GM21381 (cell line): ENCODE measurements around the gene COX15.
"Not testable (repeated sequence)": the region's sequence is repeated elsewhere in the genome, so short reads cannot be mapped to it uniquely, and the experiment has no call there.

Experiments
- ATAC-seq: cut with Tn5 transposase; IDR thresholded peaks from one replicate; pipeline ENCODE4 v1.9.1; 2021; ENCODE audit warnings: mild to moderate bottlenecking, moderate library complexity; ENCODE audit not compliant: unreplicated experiment

The COX15 gene

GRCh38 chr10:99742254-99742653 is 10.3 kb upstream of the COX15 start:
- ATAC-seq, result no peak

GRCh38 chr10:99740933-99741559 is 9.1 kb upstream of the COX15 start:
- ATAC-seq, result no peak

GRCh38 chr10:99740260-99740659 is 8.3 kb upstream of the COX15 start:
- no peak for ATAC-seq

DNA sequence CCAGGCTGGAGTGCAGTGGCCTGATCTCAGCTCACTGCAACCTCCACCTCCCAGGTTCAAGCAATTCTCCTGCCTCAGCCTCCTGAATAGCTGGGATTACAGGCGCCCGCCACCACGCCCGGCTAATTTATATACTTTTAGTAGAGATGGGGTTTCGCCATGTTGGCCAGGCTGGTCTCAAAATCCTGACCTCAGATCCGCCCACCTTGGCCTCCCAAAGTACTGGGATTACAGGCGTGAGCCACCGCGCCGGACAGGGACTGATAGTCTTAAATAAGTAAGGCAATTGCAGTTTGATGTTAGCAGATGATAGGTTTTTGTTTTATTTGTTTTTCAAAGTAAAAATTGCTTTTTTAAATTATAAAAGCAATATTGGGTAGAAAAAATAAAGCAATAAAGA is 2.2 kb upstream of the COX15 start:
- ATAC-seq, result not testable (repeated sequence)

GRCh38 chr10:99733366-99733765 is 1.4 kb upstream of the COX15 start:
- no peak for ATAC-seq

DNA sequence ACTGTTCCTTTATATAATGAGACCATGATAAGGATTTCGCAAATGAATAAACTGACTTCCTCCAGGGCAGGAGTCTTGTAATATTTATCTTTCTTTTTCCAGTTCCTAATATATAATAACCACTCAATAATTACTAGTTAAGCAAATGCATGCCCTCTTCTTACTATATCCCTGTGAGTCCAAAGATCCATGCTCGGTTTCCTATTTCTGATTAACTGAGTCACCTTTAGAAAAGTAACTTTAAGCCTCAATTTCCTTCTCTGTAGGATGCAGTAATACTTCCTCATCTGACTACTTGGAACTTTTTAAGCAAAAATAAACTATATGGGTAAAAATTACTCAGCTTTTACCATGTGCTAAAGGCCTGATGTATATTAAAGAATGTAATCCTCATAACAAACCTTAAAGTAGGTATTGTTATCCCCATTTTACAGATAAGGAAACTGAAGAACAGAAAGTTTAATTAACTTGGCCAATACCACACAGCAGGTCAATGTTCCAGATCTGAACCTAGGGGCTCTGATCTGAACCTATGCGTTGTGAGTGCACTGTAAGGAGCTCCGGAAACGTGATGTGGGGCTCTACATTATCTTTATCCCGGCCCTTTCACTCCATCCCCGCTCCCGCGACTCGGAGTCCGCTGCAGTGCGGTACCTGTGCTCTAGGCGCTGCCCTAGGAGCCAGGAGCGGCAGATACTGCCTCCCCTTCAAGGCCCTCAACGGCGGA is 458 bp downstream of the COX15 start:
- no peak for ATAC-seq

DNA sequence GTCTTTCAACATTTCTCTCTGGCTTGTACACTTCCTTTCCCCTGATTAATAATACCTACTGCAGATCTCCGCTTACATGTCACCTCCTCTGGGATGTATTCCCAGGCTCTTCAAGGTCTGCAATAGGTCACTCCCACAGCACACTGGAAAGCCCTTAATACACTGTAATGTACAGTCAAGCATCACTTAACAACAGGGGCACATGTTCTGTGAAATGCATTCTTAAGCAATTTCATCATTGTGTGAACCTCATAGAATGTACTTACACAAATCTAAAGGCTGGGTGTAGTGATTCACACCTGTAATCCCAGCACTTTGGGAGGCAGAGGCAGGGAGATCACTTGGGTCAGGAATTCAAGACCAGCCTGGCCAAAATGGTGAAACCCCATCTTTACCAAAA is 1.9 kb downstream of the COX15 start:
- ATAC-seq, result no peak

DNA sequence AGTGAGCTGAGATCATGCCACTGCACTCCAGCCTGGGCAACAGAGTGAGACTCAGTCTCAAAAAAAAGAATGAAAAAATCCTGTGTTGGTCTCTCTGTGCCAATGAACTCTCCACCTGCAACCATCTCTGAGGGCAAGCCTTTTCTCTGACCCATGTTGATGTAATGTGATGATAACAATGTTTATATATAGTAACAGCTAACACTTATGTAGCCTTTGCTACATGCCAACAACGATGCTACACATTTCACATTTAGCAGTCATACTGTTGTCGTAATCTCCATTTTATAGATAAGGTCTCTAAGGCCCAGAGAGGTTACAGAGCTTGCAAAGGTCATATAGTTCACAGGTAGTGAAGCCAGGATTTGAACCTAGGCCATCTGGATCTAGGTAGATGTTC is 11.5 kb downstream of the COX15 start:
- ATAC-seq, result no peak

DNA sequence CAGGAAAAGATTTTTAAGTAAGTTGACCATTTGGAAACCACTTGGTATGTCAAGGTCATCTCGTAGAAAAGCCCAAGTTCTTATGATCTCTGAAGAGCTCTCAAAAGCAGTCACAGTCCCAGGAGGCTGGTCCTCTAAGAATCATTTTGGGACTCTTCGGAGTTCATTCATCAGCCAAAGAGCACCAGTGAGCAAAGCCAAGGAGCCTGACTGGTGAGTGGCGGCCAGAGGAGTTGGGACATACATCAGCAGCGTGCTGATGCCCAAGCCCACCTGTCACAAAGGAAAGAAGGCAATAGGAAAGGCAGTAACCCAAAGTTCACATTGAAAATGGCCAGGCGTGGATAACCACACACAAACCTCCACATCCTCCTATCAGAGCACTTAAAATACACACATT is 17.5 kb downstream of the COX15 start:
- ATAC-seq, result no peak

DNA sequence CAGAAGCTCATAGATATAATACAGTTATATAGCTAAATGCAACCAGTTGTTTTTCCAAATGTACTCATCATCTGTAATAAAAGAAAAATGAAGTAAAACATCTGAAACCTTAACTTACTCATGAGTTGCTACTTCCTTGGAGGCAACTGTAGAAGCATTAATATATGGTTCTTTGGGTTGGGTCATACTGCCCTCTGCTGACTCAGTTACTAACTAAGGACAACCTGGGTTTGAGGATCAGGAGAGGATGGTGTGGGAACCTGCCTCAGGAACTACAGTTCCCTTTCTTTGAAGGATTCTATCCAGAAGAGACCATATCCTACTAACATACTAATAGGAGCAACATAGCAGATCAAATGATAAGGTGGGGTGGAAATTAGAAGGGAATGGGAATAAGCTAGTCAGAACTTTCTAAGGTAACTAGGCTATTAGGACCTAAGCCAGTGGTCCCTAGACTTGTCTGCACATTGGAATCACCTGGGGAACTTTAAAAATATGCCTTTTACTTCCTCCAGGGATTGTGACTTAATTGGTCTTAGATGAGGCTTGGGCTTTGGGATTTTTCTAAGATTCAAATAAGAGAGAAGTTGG is 20.7 kb downstream of the COX15 start:
- ATAC-seq, result peak; percentile 60

DNA sequence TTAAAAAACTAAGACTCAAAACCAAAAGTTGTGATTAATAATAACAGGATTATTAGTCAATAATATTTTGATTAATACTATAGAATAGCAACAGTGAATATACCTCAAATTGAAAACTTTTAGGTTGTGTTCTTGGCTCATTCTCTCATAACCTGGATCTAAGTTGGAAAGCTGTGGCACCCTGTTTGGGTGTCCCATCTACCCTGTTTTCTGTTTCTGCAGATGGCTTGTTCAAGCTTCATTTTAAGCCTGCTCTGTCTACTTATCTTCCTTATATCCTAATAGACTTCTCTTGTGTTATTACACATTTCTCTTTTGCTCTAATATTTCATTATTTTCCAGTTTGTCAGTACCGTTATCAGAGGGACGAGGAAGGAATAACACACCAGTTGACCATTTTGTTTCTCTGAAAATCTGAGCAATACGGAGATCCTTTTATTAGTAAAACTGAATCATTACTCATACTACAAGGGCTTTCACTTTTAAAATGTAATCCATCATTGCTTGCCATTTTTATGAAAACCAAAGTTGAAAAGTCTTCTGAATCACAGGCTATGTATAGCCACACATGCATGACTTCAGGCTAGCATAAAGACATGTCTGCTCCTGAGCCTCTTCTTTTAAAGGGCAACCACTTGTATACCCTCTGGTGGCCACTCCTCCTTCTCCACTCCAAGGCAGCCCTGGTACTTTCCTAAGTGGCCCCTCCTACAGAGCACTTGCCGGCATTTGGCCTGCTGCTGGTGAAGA is 22.3 kb downstream of the COX15 start:
- peak; percentile 64 for ATAC-seq

DNA sequence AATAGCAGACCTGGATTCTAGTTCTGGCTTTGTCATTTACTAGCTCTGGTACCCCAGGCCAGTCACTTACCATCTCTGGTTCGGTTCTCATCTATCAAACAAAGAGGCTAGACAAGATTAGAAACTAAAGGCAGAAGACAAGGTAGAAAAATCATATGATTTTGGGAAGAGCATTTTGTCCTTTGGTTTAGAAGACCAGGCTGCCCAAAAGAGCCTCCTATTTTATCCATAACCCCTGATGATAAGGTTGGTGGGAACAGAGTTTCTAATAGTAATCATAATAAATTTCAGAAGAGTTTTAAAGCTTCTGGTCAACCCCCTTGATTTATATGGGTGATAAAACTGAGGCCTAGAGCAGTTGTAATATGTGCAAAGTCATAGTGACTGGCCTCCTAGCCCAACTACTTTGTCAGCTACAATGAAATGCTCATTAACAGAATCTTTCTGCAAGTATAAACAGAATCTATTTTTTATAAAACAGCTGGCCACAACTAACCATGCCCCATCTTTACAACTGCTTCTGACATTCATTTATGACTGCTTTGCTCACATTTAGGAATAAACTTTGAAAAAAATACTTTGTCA is 23.4 kb downstream of the COX15 start:
- ATAC-seq, result no peak

GRCh38 chr10:99700649-99701048 is 31.3 kb downstream of the COX15 start:
- ATAC-seq, result no peak

DNA sequence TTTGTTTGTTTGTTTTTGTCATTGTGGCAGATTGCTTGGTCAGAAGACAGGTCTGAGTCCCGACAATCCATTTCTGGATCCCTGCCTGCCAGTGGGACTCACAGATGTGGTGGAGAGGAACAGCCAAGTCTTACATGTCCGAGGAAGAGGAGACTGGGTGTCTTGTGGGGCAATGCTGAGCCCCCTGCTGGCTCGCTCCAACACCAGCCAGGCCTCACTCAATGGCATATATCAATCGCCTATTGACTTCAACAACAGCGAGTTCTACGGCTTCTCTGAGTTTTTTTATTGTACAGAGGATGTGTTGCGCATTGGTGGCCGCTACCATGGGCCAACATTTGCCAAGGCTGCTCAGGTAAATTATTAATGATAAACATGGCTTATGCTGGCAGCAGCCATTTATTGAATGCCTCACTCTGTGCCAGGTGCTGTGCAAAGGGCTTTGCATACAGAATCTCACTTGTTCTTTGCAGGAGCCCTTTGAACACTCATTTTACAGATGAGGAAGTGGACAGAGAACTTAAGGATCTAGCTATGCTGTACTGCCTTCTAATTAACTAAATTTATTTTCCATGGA is 33.3 kb downstream of the COX15 start:
- no peak for ATAC-seq

DNA sequence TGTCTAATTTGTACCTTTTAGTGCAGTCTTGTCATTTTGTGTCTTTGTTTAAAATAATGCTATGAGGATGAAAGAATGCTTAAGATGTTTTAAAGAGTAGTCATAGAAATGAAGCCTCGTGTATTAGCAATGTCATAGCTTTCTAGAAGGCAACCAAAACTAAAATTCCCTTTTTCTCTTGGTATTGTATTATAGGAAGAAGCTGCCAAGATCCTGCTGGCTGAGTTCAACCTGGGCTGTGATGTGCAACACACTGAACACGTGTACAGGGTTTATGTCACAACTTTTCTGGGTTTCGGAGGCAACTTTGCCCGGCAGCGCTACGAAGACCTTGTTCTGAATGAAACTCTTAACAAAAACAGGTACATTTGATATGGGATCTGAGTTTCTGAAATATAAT is 36.2 kb downstream of the COX15 start:
- ATAC-seq, result no peak

- ATAC-seq, result no peak
Observed at GRCh38 chr10:99693933-99694583, 37.9 kb downstream of the COX15 start.

GRCh38 chr10:99689461-99689860 is 42.5 kb downstream of the COX15 start:
- ATAC-seq, result no peak

DNA sequence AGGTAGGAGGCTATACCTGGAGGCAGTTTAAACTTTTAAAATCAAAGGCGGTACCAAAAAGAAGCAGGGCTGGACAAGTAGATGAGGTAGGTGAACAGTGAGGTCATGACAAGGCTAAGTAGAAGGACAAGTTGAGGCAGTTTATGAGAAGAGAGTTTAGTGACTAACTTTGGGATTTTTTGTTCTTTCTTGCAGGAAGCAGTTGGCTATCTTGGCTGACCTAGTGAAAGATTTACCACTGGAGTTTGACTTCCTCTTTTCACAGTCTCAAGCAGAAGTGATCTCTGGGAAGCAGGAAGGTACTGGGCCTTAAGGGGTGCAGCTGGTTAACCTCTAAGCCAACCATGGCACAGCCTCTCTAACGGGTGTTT is 46.3 kb downstream of the COX15 start:
- peak; percentile 95 for ATAC-seq

- no peak for ATAC-seq
Observed at GRCh38 chr10:99682752-99683151, 49.2 kb downstream of the COX15 start.
